Type B pancreatic cell (in vitro differentiated cells): ENCODE measurements around the gene TXLNB. TPM values are rescaled to one million over a fixed set of nuclear protein-coding genes. Genes with fewer than 3 reads are reported as not detected.

Experiments used
- DNase-seq: peaks from one replicate; pipeline ENCODE4 v3.0.0; 2021; ENCODE audit warnings: mixed read lengths; ENCODE audit not compliant: unreplicated experiment; ENCODE audit errors: extremely low spot score
- H3K27ac Mint-ChIP-seq: 2 replicates; pipeline ENCODE4 v1.8.0; 2021; ENCODE audit warnings: mild to moderate bottlenecking, mixed read lengths
- H3K27me3 Mint-ChIP-seq: 2 replicates; pipeline ENCODE4 v1.8.0; 2021; ENCODE audit warnings: mixed read lengths
- H3K36me3 Mint-ChIP-seq: 2 replicates; pipeline ENCODE4 v1.8.0; 2021; ENCODE audit warnings: mixed read lengths
- H3K4me1 Mint-ChIP-seq: one replicate; pipeline ENCODE4 v1.8.0; 2021; ENCODE audit warnings: mixed read lengths; ENCODE audit not compliant: unreplicated experiment
- H3K4me3 Mint-ChIP-seq: 2 replicates; pipeline ENCODE4 v1.8.0; 2021; ENCODE audit warnings: mild to moderate bottlenecking, mixed read lengths
- H3K9me3 Mint-ChIP-seq: 2 replicates; pipeline ENCODE4 v1.8.0; 2021; ENCODE audit warnings: mixed read lengths
- total RNA-seq: library from RNA; stranded (reverse); gene quantifications from 2 replicates; pipeline ENCODE4 v1.2.1, GENCODE V29; 2021; ENCODE audit warnings: low replicate concordance
- TF ChIP-seq, protein P1 (sequence below): fragments of 200-600 bp; sonication (generic); conservative IDR thresholded peaks from 2 replicates; pipeline ENCODE4 v1.5.0; 2021; ENCODE audit warnings: antibody characterized with exemption, mild to moderate bottlenecking

TXLNB gene
- total RNA-seq, 1 donor from 2014 or later = 0.22 TPM

DNA sequence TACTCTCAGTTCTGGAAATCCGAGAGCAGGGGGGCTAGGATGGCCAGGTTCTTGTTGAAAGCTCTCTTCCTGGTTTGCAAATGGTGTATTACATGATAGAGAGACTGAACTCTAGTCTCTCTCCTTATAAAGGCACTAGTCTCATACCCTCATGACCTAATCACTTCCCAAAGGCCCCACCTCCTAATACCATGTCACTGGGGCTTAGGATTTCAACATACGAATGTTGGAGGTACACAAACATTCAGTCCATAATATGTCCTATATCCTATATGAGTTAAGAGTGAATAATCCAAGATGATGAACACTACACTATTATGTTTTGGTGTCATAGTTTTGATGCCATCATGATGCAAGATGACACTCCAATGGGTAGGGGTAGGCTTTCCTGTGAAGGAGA, 20.0 kb upstream of the TXLNB start:
- Mint-ChIP-seq H3K27ac (no peak overlapping the region), H3K36me3 (no peaks in the 10 kb centered on the region), H3K4me3 (no peak overlapping the region), H3K27me3 (no peaks in the 10 kb centered on the region), H3K4me1 (peaks cover 19% of the 10 kb centered on the region), H3K9me3 (no peaks in the 10 kb centered on the region)
- no peak for DNase-seq
- TF ChIP-seq, protein P1, sequence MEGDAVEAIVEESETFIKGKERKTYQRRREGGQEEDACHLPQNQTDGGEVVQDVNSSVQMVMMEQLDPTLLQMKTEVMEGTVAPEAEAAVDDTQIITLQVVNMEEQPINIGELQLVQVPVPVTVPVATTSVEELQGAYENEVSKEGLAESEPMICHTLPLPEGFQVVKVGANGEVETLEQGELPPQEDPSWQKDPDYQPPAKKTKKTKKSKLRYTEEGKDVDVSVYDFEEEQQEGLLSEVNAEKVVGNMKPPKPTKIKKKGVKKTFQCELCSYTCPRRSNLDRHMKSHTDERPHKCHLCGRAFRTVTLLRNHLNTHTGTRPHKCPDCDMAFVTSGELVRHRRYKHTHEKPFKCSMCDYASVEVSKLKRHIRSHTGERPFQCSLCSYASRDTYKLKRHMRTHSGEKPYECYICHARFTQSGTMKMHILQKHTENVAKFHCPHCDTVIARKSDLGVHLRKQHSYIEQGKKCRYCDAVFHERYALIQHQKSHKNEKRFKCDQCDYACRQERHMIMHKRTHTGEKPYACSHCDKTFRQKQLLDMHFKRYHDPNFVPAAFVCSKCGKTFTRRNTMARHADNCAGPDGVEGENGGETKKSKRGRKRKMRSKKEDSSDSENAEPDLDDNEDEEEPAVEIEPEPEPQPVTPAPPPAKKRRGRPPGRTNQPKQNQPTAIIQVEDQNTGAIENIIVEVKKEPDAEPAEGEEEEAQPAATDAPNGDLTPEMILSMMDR = no peak

DNA sequence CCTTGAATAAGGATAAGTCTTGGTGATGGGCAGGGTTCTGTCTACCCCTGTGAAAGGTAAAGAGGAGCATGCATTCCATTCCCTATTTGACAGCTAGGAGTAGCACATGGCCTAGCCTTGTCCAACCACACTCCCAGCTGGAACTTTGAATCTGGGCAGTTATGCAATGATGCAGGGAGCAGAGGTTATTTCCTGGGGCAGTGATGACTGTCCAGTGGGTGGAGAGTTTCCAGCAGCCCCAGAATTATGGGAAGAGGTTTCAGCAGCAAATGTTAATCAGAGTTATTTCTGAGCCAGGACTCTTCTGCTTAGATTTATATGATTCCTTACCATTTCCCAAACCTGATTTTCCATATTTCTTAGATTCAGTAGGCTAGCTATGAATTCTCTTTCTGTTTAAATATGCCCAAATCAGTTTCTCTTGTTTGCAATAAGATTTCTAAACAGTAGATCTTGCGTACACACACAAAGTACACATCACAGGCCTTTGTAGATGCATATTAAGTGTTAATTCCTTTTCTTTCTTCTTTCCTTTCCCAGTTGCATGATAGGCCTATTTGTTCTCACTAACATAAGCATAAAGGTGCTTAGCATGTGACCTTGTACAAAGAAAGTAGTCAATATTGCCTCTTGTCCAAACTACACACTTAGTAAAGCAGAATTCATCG, 17.3 kb upstream of the TXLNB start:
- DNase-seq = no peak
- H3K4me1 Mint-ChIP-seq = peaks cover 9% of the 10 kb centered on the region
- H3K27me3 Mint-ChIP-seq = no peaks in the 10 kb centered on the region
- TF ChIP-seq, protein P1 = no peak
- H3K36me3 Mint-ChIP-seq = no peaks in the 10 kb centered on the region
- no peak overlapping the region for H3K27ac Mint-ChIP-seq
- H3K4me3 Mint-ChIP-seq = no peak overlapping the region
- H3K9me3 Mint-ChIP-seq = no peaks in the 10 kb centered on the region

DNA sequence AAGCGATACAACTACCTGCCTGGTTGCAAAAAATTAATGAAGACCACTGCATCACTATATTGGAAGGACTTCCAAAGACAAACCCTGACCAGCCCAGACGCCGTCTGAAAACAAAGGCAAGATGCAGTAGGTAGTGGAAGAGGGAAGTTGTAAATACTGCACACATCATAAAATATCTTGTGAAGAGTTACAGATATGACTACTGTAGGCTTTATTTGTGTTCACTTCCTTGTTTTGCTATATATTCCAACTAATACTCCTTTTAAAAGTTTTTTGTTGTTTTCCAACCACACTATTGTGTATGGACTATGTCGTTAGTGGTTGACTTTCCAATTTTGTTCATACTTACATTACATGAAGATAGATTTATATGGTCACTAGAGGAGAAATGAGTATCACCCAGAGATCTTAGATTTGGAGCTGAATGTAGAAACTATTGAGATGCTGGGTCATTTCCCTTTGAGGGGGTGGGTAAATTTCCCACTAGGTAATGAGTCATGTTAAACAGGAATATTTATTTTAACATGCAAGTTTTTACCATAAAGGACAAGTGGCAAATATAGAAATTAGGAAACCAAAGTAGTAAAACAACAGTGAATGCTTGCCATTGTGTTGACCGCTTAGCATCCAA, 16.6 kb upstream of the TXLNB start:
- TF ChIP-seq, protein P1 = no peak
- DNase-seq = no peak

DNA sequence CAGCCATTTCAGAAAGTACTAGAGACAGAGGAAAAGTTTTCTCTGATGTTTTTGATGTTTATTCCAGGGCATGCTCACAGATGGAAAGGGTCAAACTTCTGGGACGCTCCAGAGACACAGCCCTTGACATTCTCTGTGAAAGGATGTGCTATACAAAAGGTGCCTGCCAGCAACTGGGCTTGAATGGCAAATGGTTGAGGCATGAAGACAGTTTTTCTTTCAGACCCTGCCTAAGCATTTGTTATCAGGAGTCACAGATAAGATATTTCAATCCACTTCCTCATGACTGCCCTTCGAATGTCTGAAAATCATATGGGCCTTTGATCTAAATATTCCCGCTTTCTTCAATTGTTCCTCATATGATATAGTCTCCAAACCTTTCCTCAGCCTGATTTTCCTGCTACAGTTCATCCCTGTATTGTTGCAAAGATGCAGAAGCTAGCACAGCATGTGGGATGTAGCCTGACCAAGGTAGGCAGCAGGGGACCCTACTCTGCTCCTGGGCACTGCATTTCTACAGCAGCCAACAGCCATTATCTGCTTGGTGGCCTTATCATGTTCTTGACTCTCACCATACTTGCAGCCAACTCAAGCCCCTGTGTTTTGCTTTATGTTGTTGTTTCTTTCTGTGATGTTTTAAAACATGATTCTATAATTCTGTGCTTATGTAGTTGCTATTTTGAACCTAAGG, 14.6 kb upstream of the TXLNB start:
- H3K4me3 Mint-ChIP-seq = no peak overlapping the region
- H3K9me3 Mint-ChIP-seq = no peaks in the 10 kb centered on the region
- H3K27ac Mint-ChIP-seq = no peak overlapping the region
- TF ChIP-seq, protein P1 = no peak
- DNase-seq = no peak
- H3K27me3 Mint-ChIP-seq = no peaks in the 10 kb centered on the region
- H3K36me3 Mint-ChIP-seq = no peaks in the 10 kb centered on the region
- peaks cover 4% of the 10 kb centered on the region for H3K4me1 Mint-ChIP-seq

More for the DNA sequence above, 16.6 kb upstream of the TXLNB start:
- H3K27ac Mint-ChIP-seq = no peak overlapping the region
- no peaks in the 10 kb centered on the region for H3K27me3 Mint-ChIP-seq
- H3K36me3 Mint-ChIP-seq = no peaks in the 10 kb centered on the region
- no peak overlapping the region for H3K4me3 Mint-ChIP-seq
- H3K9me3 Mint-ChIP-seq = no peaks in the 10 kb centered on the region
- peaks cover 4% of the 10 kb centered on the region for H3K4me1 Mint-ChIP-seq

DNA sequence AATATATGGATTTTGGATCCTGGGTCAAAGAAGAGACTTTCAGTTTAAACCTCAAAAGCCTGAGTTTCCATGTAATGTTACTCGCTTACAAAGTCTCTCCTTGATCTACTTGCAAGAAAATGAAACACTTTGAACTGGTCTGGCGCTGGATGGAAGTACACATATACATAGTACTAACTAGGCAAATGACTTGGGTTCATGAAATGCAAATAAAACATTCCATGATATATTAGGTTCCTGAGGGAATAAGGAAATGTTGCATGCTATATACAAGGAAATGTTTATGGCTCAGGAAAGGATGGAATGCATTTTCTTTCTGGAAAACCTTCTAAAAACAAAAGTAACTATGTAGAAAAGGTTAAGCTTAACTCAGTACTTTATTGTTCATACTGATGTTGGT, 11.4 kb upstream of the TXLNB start:
- TF ChIP-seq, protein P1 = no peak
- H3K36me3 Mint-ChIP-seq = no peaks in the 10 kb centered on the region
- H3K4me1 Mint-ChIP-seq = no peaks in the 10 kb centered on the region
- no peaks in the 10 kb centered on the region for H3K27me3 Mint-ChIP-seq
- no peak overlapping the region for H3K4me3 Mint-ChIP-seq
- no peak overlapping the region for H3K27ac Mint-ChIP-seq
- DNase-seq = no peak
- H3K9me3 Mint-ChIP-seq = no peaks in the 10 kb centered on the region
